PC-9 (cell line): ENCODE data around the gene SLC35G2.

Source experiments
- CTCF ChIP-seq: fragments of 200-600 bp; sonication (generic); conservative IDR thresholded peaks from 2 replicates; pipeline ENCODE4 v1.6.1; 2017; ENCODE audit warnings: mixed run types, antibody characterized with exemption, mild to moderate bottlenecking, moderate library complexity
- EZH2 ChIP-seq: fragments of 200-600 bp; sonication (generic); IDR thresholded peaks from 2 replicates; pipeline ENCODE4 v1.8.0; 2017; ENCODE audit warnings: antibody characterized with exemption, low read depth

GRCh38 chr3:136898954-136899353 is 80.0 kb downstream of the SLC35G2 start:
- TF ChIP-seq CTCF = no peak
- no peak for TF ChIP-seq EZH2
